Measurements from ENCODE around the gene HEYL. TPM values are rescaled to one million over a fixed set of nuclear protein-coding genes. Genes with fewer than 3 reads are reported as not detected.

HEYL gene
- total and polyA plus RNA-seq, 2 of the 8 experiments (the other 6 are each of a cell fraction or from before 2014, with no cell fraction given), result 1.8 to 3.1 TPM

GRCh38 chr1:39649636-39650185 is 10.3 kb upstream of the HEYL start:
- H3K27ac ChIP-seq (ENCODE audit: low read depth, low read length), result no peak overlapping the region
- H2BK20ac ChIP-seq (ENCODE audit: low read length), result no peak overlapping the region
- H3K4me1 ChIP-seq (replicated peaks in 1 of 4; ENCODE audit: control insufficient read depth in 3 of 4, insufficient read depth in 4 of 4, low read length in 3 of 4), result peaks cover 0 to 6% (median 5%) of the 10 kb centered on the region in 4 experiments; a peak in 6 of 7 replicates
- H3K27me3 ChIP-seq (replicated peaks in 1 of 4; ENCODE audit: control insufficient read depth in 3 of 4, extremely low read depth in 1 of 4, insufficient read depth in 3 of 4, low read length in 3 of 4), result peaks cover 0 to 3% (median 0%) of the 10 kb centered on the region in 4 experiments; a peak in 2 of 7 replicates
- ChIA-PET POLR2A (ENCODE audit: partially characterized antibody) (no interaction called here), CTCF (ENCODE audit: partially characterized antibody) (interaction anchor here (0.6 to 17.8 kb wide), 6 partner anchors 8 to 137 kb away, joined by 3 to 469 read pairs (median 42); partner anchors contain the start of gene HEYL)
- FAIRE-seq (no peak), DNase-seq (ENCODE audit: low read depth in 1 of 2, low spot score in 2 of 2) (no peak)
- no peak overlapping the region for H3K14ac ChIP-seq (ENCODE audit: insufficient read length)
- H3K56ac ChIP-seq (replicated peaks; ENCODE audit: insufficient read length, low read depth, low read length), result no peak overlapping the region
- no peak overlapping the region for H3K4me3 ChIP-seq (ENCODE audit: extremely low read depth in 1 of 4, insufficient read depth in 2 of 4, low read depth in 3 of 4, low read length in 4 of 4)
- no peak overlapping the region for H2BK5ac ChIP-seq (ENCODE audit: low read depth, low read length)
- 94% methylated on average over 2 of the region's 2 CpGs; no CpG with 5 or more reads in 1 of the 2 experiments for WGBS, 2 experiments (ENCODE audit: extremely low coverage in 1 of 2, insufficient coverage in 1 of 2, insufficient read length in 1 of 2, insufficient replicate concordance in 2 of 2, low coverage in 1 of 2, low lambda C conversion rate in 2 of 2, missing lambda C conversion rate in 1 of 2)
- no peak overlapping the region for H2BK12ac ChIP-seq (ENCODE audit: low read depth, low read length)
- H4K5ac ChIP-seq (ENCODE audit: insufficient read length, low read depth, low read length), result no peak overlapping the region
- no peaks in the 10 kb centered on the region for H3K23me2 ChIP-seq (ENCODE audit: low read depth, low read length)
- H3K36me3 ChIP-seq (ENCODE audit: control insufficient read depth in 2 of 4, insufficient read depth in 4 of 4, low read length in 3 of 4), result no peaks in the 10 kb centered on the region
- no peak overlapping the region for H3K23ac ChIP-seq (ENCODE audit: insufficient read length)
- H3K9ac ChIP-seq (replicated peaks in 1 of 4; ENCODE audit: extremely low read depth in 1 of 4, low read depth in 3 of 4, low read length in 3 of 4), result no peak overlapping the region
- no peak overlapping the region for H2BK15ac ChIP-seq (ENCODE audit: low read length)
- H3K4ac ChIP-seq (replicated peaks; ENCODE audit: insufficient read length, low read depth, low read length), result no peak overlapping the region
- no peaks in the 10 kb centered on the region for H3K9me3 ChIP-seq (ENCODE audit: insufficient read depth in 2 of 2, low read depth in 1 of 2, low read length in 1 of 2)
- H3K4me2 ChIP-seq (ENCODE audit: insufficient read depth in 1 of 2, low read depth in 2 of 2, low read length in 2 of 2), result no peak overlapping the region
- H4K20me1 ChIP-seq (replicated peaks in 1 of 2; ENCODE audit: control insufficient read depth in 1 of 2, insufficient read depth in 2 of 2, low read length in 2 of 2), result no peaks in the 10 kb centered on the region
- H2AFZ ChIP-seq (ENCODE audit: low read length), result no peak overlapping the region
- no peak overlapping the region for H3K18ac ChIP-seq (ENCODE audit: extremely low read depth, low read length)
- no peaks in the 10 kb centered on the region for H3K79me2 ChIP-seq (ENCODE audit: control insufficient read depth in 1 of 2, insufficient read depth in 2 of 2, low read length in 2 of 2)
- no peak overlapping the region for H2AK5ac ChIP-seq (ENCODE audit: low read depth, low read length)
- H2BK120ac ChIP-seq (replicated peaks; ENCODE audit: low read depth, low read length), result no peak overlapping the region
- H4K91ac ChIP-seq (replicated peaks; ENCODE audit: insufficient read length, low read length), result no peak overlapping the region
- no peak overlapping the region for H4K8ac ChIP-seq (ENCODE audit: extremely low read depth, insufficient read depth, low read length)
- H3K79me1 ChIP-seq (ENCODE audit: low read depth, low read length), result no peaks in the 10 kb centered on the region
- TF ChIP-seq CREB1 (IDR thresholded peaks at IDR 0.05), result no peak
- TF ChIP-seq RXRA (IDR thresholded peaks at IDR 0.05; ENCODE audit: insufficient read depth, low read depth, low read length), result no peak
- no peak for TF ChIP-seq EZH2 (IDR thresholded peaks at IDR 0.05; ENCODE audit: low read depth, low read length, severe bottlenecking)
- no peak for TF ChIP-seq RAD21 (IDR thresholded peaks at IDR 0.05 in 1 of 2, conservative IDR thresholded peaks at IDR 0.05 in 1 of 2; ENCODE audit: low read depth in 2 of 2, low read length in 2 of 2)
- no peak for TF ChIP-seq YY1 (IDR thresholded peaks at IDR 0.05; ENCODE audit: low read depth, low read length)
- no peak for TF ChIP-seq SP1 (IDR thresholded peaks at IDR 0.05; ENCODE audit: low read depth, low read length)
- TF ChIP-seq POLR2A (IDR thresholded peaks at IDR 0.05; ENCODE audit: control extremely low read depth in 1 of 2, low read depth in 2 of 2, low read length in 2 of 2), result no peak
- no peak for TF ChIP-seq TBP (IDR thresholded peaks at IDR 0.05; ENCODE audit: low read depth, low read length)
- TF ChIP-seq MAX (IDR thresholded peaks at IDR 0.05), result no peak
- TF ChIP-seq KDM1A (IDR thresholded peaks at IDR 0.05; ENCODE audit: borderline replicate concordance, low read length), result no peak
- TF ChIP-seq BRCA1 (IDR thresholded peaks at IDR 0.05; ENCODE audit: low read depth, low read length), result no peak
- no peak for TF ChIP-seq ASH2L (IDR thresholded peaks at IDR 0.05; ENCODE audit: low read length)
- no peak for TF ChIP-seq SIRT6 (IDR thresholded peaks at IDR 0.05; ENCODE audit: low read length)
- no peak for TF ChIP-seq TCF12 (IDR thresholded peaks at IDR 0.05; ENCODE audit: low read depth, low read length)
